Measurements from ENCODE around the gene ADGRL1. TPM values are rescaled to one million over a fixed set of nuclear protein-coding genes. Genes with fewer than 3 reads are reported as not detected.
"Not testable (repeated sequence)": the region's sequence is repeated elsewhere in the genome, so short reads cannot be mapped to it uniquely, and the experiment has no call there.

The ADGRL1 gene
- total RNA-seq, 1 experiment from 2014 or later: 117 TPM

DNA sequence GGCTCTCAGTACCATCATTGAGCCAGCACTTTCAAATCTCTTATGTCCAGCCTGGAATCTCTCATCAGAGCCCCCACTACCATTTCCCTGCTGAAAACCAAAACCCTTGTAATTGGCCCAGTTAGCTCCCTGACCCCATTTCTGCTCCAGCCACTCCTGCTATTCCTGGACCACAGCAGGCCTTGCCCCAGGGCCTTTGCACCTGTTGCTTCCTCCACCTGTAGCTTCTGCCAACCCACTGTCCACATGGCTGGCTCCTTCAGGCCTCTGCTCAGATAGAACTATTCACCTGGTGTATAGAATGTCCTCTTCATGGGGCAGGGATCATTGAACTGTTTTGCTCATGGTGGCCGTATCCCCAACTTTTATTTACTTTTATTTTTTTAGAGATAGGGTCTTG is 20.3 kb downstream of the ADGRL1 start:
- not testable (repeated sequence) for H3K27me3 ChIP-seq (ENCODE audit: insufficient read depth, low read length); H3K14ac ChIP-seq (ENCODE audit: insufficient read depth, low read length); H2BK120ac ChIP-seq (ENCODE audit: low read depth, low read length, poor library complexity, severe bottlenecking); H3K9me3 ChIP-seq (ENCODE audit: control insufficient read depth, low read depth, low read length); H4K91ac ChIP-seq (ENCODE audit: insufficient read length, low read depth, low read length); H3K4me2 ChIP-seq (ENCODE audit: insufficient read depth, insufficient read length, low read length); H4K20me1 ChIP-seq (ENCODE audit: control insufficient read depth, insufficient read depth, insufficient read length); H2AK5ac ChIP-seq (ENCODE audit: insufficient read length, low read length); H3K23me2 ChIP-seq (ENCODE audit: insufficient read length, low read depth, low read length, poor library complexity, severe bottlenecking); H2BK20ac ChIP-seq (ENCODE audit: low read depth, low read length, poor library complexity, severe bottlenecking); H4K5ac ChIP-seq (ENCODE audit: insufficient read length, low read depth, low read length); H3K23ac ChIP-seq (ENCODE audit: insufficient read length, low read depth, low read length); H2BK12ac ChIP-seq (ENCODE audit: insufficient read length, low read depth, low read length); H3K9me3 Mint-ChIP-seq; H3K4me1 ChIP-seq (ENCODE audit: insufficient read depth, low read length); H3K9ac ChIP-seq (ENCODE audit: extremely low read depth, insufficient read length, low read length); H2AFZ ChIP-seq (ENCODE audit: low read length); H3K18ac ChIP-seq (ENCODE audit: insufficient read length, low read depth, low read length); H3K4me3 Mint-ChIP-seq; H3K27ac ChIP-seq (ENCODE audit: insufficient read length, low read depth, low read length); H4K8ac ChIP-seq (replicated peaks; ENCODE audit: insufficient read length, low read depth, low read length); DNase-seq; H3T11ph ChIP-seq (ENCODE audit: low read length); H3K4ac ChIP-seq (ENCODE audit: low read depth, low read length); H2BK15ac ChIP-seq (ENCODE audit: low read depth, low read length); H3K56ac ChIP-seq (ENCODE audit: insufficient read length, low read depth, low read length); H3K27me3 Mint-ChIP-seq (ENCODE audit: low read depth); H2BK5ac ChIP-seq (ENCODE audit: insufficient read length, low read length)
- peaks cover 14% of the 10 kb centered on the region; the same call in 1 of the 2 replicates for H3K79me2 ChIP-seq (ENCODE audit: insufficient read depth, low read length)
- H3K79me1 ChIP-seq (ENCODE audit: insufficient read depth, low read depth, low read length, poor library complexity, severe bottlenecking): peaks cover 10% of the 10 kb centered on the region
- Mint-ChIP-seq H3K36me3 (ENCODE audit: insufficient read depth in 1 of 3, low read depth in 3 of 3) (peaks cover 5 to 19% (median 16%) of the 10 kb centered on the region in 3 experiments; a peak in 5 of 7 replicates), H3K4me1 (peaks cover 0 to 13% of the 10 kb centered on the region in 2 experiments; a peak in 2 of 4 replicates), H3K27ac (peak overlapping the region in 1 of 3 experiments; percentile 40; a peak in 1 of 7 replicates)
- no CpG with 5 or more reads among the region's 1 CpG for WGBS (ENCODE audit: extremely low coverage, insufficient read length, low lambda C conversion rate)

Data from H9 (cell line).